GM21737 (cell line): ENCODE measurements around the gene CLCNKA.
"Not testable (repeated sequence)": the region's sequence is repeated elsewhere in the genome, so short reads cannot be mapped to it uniquely, and the experiment has no call there.

Source experiments
- ATAC-seq: cut with Tn5 transposase; IDR thresholded peaks from one replicate; pipeline ENCODE4 v1.9.1; 2021; ENCODE audit warnings: mild to moderate bottlenecking, moderate library complexity; ENCODE audit not compliant: unreplicated experiment

Gene CLCNKA

DNA sequence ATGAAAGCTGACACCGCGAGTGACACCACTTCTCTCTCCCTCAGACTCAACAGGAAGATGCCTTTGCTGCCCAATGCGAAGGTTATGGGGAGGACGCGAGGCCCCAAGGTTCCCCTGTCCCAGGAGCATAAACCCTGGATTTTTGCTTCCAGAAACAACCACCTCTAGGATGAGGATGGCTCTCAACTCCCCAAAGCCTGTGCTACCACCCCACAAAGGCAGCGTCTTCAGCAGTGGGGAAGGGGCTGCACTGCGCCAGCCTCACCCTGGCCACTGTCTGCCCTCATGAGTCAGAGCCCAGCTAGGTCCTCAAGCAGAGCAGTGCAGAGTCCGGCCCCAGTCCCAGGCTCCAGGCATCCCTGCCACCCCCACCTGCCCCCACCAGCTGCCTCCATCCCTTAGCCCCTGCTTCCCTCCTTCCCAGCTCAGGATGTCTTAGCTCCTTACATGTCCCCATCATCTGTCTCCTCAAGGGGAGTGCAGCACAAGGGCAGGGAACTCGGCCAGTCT lies 24.7 kb upstream of the CLCNKA start:
- ATAC-seq = no peak

- no peak for ATAC-seq
These were observed 24.1 kb upstream of the CLCNKA start for GRCh38 chr1:15997637-15998280.

DNA sequence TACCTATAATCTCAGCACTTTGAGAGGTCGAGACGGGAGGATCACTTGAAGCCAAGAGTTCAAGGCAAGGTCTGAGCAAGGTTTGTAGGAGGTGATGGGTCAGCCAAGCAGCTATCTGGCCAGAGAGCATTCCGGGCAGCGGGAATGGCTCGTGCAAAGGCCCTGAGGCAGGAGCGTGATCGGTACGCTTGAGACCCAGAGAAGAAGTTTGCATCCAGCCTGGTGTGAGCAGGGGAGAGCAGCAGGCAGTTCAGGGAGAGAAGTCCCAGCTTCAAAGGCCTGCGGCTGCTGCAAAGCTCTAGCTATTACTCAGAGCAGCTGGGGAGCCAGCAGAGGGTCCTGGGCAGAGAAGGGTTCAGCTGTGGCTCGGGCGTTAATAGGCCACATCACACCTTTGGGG lies 22.9 kb upstream of the CLCNKA start:
- ATAC-seq = no peak

DNA sequence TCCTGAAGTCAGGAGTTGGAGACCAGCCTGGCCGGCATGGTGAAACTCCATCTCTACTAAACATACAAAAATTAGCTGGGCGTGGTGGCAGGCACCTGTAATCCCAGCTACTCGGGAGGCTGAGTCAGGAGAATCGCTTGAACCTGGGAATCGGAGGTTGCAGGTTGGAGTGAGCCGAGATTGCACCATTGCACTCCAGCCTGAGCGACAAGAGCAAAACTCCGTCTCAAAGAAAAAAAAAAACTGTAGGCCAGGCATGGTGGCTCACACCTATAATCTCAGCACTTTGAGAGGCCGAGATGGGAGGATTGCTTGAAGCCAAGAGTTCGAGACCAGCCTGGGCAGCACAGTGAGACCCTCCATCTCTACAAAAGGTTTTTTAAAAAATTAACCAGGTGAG lies 20.6 kb upstream of the CLCNKA start:
- ATAC-seq = not testable (repeated sequence)

DNA sequence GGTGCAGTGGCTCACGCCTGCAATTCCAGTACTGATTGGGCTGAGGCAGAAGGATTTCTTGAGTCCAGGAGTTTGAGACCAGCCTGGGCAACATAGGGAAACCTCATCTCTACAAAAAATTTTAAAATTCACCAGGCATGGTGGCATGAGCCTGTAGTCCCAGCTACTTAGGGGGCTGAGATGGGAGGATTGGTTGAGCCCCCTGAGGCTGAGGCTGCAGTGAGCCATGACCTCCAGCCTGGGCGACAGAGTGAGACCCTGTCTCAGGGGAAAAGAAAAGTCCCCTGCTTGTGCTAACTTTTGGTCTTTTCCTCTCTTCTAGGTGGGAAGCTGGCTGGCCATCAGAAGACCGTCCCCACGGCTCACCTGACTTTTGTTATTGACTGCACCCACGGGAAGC lies 16.2 kb upstream of the CLCNKA start:
- no peak for ATAC-seq

DNA sequence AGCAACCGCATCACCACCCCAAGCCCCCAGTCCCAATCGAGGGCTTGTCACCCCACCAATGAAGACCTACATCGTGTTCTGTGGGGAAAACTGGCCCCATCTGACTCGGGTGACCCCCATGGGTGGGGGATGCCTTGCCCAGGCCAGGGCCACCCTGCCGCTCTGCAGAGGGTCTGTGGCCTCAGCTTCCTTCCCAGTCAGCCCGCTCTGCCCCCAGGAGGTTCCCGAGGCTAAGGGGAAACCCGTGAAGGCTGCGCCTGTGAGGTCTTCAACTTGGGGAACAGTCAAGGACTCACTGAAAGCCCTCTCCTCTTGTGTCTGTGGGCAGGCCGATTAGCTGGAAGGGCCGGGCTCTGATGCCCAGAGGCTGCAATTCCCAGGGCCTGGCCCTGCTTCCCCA lies 15.8 kb upstream of the CLCNKA start:
- no peak for ATAC-seq

DNA sequence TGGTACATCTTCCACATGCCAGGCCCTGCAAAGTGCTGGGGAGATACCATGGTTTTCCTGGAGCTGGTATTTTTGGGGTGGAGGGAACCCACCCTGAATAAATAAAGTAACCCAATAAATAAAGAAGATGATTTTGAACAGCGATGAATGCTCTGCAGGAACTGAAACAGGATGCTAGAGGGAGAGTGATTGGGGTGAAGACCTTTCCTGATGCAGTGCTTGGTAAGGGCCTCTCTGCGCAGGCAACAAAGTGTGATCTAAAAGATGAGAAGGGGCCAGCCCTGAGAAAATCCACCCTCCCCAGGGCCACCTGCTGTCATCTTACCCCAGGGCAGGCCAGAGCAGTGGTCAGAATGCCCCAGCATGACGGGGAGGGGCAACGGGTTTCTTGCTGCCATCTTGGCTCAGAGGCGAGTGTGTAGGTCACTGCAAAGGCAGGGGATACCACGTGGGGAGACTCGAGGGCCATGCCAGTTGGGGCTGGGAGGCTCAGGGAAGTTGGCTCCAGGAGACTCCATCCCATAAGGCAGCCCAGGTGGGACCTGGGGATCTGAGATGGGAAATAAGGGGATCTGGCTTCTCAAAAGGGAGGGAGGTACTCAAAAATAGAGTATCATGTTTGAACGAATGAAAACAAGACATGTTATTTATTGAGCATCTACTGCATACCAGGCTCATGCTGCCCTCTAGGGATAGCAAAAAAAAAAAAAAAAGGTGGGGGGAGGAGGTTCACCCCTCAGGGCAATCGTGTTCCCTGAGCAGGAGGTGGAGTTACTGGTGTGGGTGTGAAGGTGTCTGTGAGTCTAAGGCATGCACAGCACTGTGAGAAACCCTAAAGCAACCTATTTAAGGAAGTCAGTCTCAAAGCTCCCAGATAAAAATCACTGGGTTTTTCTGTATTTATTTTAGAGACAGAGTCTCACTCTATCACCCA lies 15.0 kb upstream of the CLCNKA start:
- ATAC-seq = no peak

- ATAC-seq = no peak
These were observed 14.0 kb upstream of the CLCNKA start for GRCh38 chr1:16007671-16008341.

DNA sequence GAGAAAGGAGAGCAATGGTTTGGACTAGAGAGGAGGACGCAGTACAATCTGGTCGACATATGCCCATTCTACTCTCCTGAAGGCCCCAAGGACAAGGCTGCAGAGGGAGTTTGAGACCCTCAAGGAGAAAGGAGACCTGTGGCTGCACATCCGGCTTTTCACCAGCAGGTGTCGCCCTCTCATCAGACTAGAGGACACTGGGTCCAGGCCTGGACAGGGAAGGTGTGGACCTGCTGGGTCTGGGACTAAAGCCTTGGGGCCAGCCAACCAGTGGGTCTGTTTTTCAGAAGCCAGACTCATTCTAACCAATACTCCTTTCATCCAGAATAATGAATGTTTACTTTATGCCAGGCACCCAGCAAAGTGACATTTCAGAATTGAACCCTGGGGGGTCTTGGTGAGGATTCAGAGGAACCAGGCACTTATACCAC lies 12.8 kb upstream of the CLCNKA start:
- ATAC-seq = no peak

- no peak for ATAC-seq
These were observed 12.2 kb upstream of the CLCNKA start for GRCh38 chr1:16009678-16010077.

DNA sequence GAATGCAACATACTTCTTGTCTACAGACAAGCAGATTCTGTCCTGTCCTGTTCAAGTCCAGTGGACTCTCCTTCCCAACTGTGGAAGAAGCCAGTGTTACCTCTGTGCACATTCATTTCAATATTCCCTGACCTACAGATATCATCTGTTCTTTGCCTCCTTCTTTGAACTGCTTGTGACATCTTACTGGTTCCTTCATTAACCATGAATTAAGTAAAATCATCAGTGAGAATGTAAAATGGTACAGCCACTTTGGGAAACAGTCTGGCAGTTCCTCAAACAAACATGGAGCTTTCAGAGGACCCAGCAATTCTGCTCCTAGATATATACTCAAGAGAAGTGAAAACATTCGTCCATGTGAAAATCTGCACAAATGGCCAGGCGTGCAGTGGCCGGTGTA lies 11.0 kb upstream of the CLCNKA start:
- ATAC-seq = no peak

- ATAC-seq = no peak
These were observed 9.8 kb upstream of the CLCNKA start for GRCh38 chr1:16011936-16012589.

- ATAC-seq = no peak
These were observed 9.1 kb upstream of the CLCNKA start for GRCh38 chr1:16012590-16013219.

DNA sequence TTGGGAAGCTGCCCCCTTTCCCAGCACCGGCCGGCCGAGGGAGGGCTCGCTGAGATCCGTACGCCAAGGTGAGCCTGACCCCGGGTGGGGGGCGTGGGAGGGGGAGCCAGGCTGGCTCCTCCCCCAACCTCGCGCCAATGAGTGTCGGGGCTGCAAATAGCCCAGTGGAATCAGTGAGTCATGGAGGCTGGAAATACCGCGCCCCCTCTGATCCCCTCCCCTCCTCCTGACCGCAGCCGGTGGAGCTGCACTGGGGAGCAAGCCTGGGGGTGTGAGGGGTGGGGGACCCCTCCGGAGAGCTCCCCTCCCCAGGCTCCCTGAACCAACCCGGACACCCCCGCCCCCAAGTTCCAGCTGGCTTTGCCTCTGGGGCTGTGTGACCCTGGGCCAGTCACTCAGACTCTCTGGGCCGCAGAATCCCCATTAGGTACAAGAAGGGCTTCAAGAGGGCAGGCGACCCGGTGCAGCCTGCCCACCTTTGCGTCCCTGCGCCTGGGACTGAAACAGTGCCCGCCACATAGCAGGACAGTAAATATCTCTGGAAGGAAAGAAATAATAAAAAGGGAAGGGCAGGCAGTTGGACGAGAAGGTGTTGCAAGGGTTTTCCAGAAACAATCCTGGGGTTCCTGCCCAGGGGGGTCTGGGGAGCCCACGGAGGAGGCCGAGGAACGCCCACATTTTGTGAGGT lies 8.5 kb upstream of the CLCNKA start:
- ATAC-seq = no peak

GRCh38 chr1:16013908-16014258 lies 8.0 kb upstream of the CLCNKA start:
- no peak for ATAC-seq

- ATAC-seq = no peak
These were observed 7.0 kb upstream of the CLCNKA start for GRCh38 chr1:16014509-16015482.

DNA sequence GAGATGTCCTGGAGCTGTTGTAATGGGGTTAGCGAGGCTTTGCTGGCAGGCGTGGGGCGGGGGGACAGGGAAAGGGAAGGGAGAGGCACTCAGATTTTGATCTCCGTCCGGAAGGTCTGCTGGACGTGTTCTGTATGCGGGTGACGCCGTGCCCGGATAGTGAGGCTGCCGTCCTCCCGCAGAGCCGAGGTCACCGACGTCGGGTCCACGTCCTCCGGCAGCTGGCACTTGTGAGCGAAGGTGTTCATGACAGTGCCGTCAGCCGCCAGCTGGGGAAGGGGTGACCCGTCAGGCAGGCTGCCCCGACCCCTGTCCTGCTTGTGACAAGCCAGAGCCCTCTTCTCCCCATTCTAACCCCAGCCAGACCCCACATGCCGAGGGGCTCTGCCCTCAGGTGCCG lies 6.3 kb upstream of the CLCNKA start:
- ATAC-seq = no peak

DNA sequence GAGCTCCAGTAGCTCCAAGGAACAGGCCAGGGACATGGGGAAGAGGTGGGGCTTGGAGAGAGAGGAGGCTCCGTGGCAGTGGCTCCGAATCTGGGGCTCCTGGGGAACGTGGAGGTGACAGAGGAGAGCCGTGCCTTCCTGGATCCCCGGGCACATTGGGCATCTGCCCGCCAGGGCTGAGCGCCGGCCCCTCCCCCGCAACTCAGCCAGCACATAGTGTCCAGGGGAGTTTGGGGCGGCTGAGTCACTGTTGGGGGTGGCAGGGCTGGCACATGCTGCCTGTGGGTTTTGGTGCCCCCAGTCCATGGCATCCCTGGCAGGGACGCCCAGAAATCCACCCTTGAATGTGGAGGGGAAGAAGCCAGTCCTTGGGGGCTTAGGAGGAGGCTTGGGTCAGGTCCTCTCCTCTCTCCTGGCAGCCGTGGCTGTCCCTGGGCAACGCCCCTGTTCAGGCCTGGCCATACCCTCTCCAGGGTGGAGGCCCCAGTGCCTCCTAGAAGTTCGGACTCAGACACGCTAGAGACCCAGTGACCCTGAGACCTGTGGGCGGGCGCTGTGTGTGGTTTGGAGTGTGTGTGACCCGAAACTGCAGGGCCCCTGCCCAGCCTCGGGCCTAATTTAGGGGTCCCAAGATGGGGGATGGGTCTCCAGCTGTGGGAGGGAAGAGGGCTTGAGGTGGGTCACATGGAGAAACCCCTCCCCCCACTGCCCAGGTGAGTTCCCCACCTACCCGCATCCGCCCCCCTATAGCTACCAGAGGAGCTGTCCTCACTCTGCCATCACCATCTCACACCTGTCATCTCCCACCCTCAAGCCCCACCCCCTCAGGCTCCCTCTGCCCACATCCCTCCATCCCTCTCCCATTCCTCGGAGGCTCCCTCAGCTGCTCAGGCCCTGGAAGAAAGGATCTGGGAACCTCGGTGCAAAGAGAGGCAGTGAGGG lies 5.6 kb upstream of the CLCNKA start:
- no peak for ATAC-seq
